ENCODE results near the gene PLXDC1.

GRCh38 chr17:39015546-39015935 is 135.9 kb downstream of the PLXDC1 start:
- no peak for TF ChIP-seq CTCF (IDR thresholded peaks at IDR 0.05)
- no peak for TF ChIP-seq ZFX (IDR thresholded peaks at IDR 0.05; ENCODE audit: borderline replicate concordance)
